H1 (cell line): ENCODE measurements around the gene WASL.

ENCODE experiments used
- BCL11A ChIP-seq, 2 experiments: IDR thresholded peaks; one replicate each; pipeline ENCODE4 v1.6.1; 2011; ENCODE audit warnings: low read depth in 2 of 2, low read length in 2 of 2, mild to moderate bottlenecking in 2 of 2
- POLR2A ChIP-seq, 2 experiments: IDR thresholded peaks; 1 replicate in 1 of 2; 2 replicates in 1 of 2; pipeline ENCODE4 v1.6.1; 2011; ENCODE audit warnings: low read depth in 2 of 2, low read length in 2 of 2, mild to moderate bottlenecking in 2 of 2; ENCODE audit errors: control extremely low read depth in 1 of 2

DNA sequence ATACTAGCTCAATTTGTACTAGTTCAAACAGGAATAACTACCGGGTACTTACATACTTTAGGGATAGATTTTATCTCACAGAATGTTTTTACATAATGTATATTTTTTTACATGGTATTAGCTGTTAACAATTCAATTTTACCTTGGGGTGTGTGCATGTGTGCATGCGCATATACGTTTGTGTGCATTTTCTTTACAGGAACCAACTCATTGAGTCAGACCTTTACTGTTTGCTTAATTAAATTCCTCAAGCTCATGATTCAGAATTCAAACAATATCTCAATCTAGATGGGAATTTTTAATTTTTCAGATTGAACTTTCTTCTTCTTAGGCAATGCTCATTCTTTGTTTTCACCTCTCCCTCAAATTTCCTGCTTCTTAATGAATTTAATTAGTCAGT, 24.7 kb upstream of the WASL start:
- no peak for TF ChIP-seq POLR2A (IDR thresholded peaks at IDR 0.05; ENCODE audit: control extremely low read depth in 1 of 2, low read depth in 2 of 2, low read length in 2 of 2)
- no peak for TF ChIP-seq BCL11A (IDR thresholded peaks at IDR 0.05; ENCODE audit: low read depth in 2 of 2, low read length in 2 of 2)
